ENCODE results near the gene GPT2.
"Not testable (repeated sequence)": the region's sequence is repeated elsewhere in the genome, so short reads cannot be mapped to it uniquely, and the experiment has no call there.

Gene GPT2

GRCh38 chr16:46922239-46922638, 38.1 kb downstream of the GPT2 start:
- FAIRE-seq = no peak

- FAIRE-seq = no peak
Observed at GRCh38 chr16:46923513-46924295, 39.5 kb downstream of the GPT2 start.

GRCh38 chr16:46924402-46924801, 40.2 kb downstream of the GPT2 start:
- FAIRE-seq = no peak

GRCh38 chr16:46926470-46927225, 42.5 kb downstream of the GPT2 start:
- no peak for FAIRE-seq

- no peak for FAIRE-seq
Observed at GRCh38 chr16:46927273-46927672, 43.1 kb downstream of the GPT2 start.

GRCh38 chr16:46928811-46929210, 44.6 kb downstream of the GPT2 start:
- FAIRE-seq = no peak

- no peak for FAIRE-seq
Observed at GRCh38 chr16:46929378-46930332, 45.5 kb downstream of the GPT2 start.

GRCh38 chr16:46930861-46931260, 46.7 kb downstream of the GPT2 start:
- FAIRE-seq = no peak

GRCh38 chr16:46932802-46933201, 48.6 kb downstream of the GPT2 start:
- no peak for FAIRE-seq

- FAIRE-seq = no peak
Observed at GRCh38 chr16:46937536-46937935, 53.4 kb downstream of the GPT2 start.

- FAIRE-seq = not testable (repeated sequence)
Observed at GRCh38 chr16:46944713-46945112, 60.6 kb downstream of the GPT2 start.

GRCh38 chr16:46947900-46948547, 63.9 kb downstream of the GPT2 start:
- peak; percentile 72 for FAIRE-seq

GRCh38 chr16:46948548-46949166, 64.5 kb downstream of the GPT2 start:
- no peak for FAIRE-seq

GRCh38 chr16:46949241-46949892, 65.2 kb downstream of the GPT2 start:
- no peak for FAIRE-seq

- FAIRE-seq = no peak
Observed at GRCh38 chr16:46950009-46950408, 65.8 kb downstream of the GPT2 start.

GRCh38 chr16:46954562-46954961, 70.4 kb downstream of the GPT2 start:
- FAIRE-seq = no peak

GRCh38 chr16:46961373-46962353, 77.5 kb downstream of the GPT2 start:
- no peak for FAIRE-seq

GRCh38 chr16:46962629-46963028, 78.5 kb downstream of the GPT2 start:
- FAIRE-seq = no peak

GRCh38 chr16:46968063-46968435, 83.9 kb downstream of the GPT2 start:
- FAIRE-seq = no peak

GRCh38 chr16:46970089-46970488, 85.9 kb downstream of the GPT2 start:
- no peak for FAIRE-seq

Data from endometrium (tissue), 2 donors.